ENCODE results near the gene PAPLN. TPM values are rescaled to one million over a fixed set of nuclear protein-coding genes. Genes with fewer than 3 reads are reported as not detected.

The PAPLN gene
- total RNA-seq, 1 experiment from 2014 or later = not detected

DNA sequence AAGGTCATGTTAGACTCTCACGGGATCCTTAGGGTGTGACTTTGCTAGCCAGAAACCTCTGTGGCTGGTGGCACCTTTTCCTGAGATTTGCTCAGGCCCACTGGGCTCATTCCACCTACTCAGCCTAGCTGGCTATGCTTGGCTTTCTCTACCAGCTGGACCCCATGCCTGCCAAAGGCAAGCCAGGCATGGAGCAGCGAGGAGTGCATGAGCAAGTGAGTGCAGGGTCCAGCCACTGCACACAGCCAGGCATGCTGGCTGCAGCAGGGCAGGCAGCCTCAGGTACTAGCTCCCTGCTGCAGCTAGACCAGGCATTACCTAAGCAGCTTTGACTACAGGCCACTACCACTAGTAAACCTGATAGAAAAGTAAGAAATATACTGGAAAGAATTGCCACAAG, 29.7 kb upstream of the PAPLN start:
- H2AFZ ChIP-seq = no peak overlapping the region
- TF ChIP-seq, protein P1, sequence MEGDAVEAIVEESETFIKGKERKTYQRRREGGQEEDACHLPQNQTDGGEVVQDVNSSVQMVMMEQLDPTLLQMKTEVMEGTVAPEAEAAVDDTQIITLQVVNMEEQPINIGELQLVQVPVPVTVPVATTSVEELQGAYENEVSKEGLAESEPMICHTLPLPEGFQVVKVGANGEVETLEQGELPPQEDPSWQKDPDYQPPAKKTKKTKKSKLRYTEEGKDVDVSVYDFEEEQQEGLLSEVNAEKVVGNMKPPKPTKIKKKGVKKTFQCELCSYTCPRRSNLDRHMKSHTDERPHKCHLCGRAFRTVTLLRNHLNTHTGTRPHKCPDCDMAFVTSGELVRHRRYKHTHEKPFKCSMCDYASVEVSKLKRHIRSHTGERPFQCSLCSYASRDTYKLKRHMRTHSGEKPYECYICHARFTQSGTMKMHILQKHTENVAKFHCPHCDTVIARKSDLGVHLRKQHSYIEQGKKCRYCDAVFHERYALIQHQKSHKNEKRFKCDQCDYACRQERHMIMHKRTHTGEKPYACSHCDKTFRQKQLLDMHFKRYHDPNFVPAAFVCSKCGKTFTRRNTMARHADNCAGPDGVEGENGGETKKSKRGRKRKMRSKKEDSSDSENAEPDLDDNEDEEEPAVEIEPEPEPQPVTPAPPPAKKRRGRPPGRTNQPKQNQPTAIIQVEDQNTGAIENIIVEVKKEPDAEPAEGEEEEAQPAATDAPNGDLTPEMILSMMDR (conservative IDR thresholded peaks at IDR 0.05) = no peak
- no peak for TF ChIP-seq EZH2 (IDR thresholded peaks at IDR 0.05; ENCODE audit: low read depth)
- no peaks in the 10 kb centered on the region; the same call in 1 of the 2 replicates for H3K9me3 ChIP-seq (ENCODE audit: insufficient read depth, low read depth)
- no peaks in the 10 kb centered on the region for H3K4me1 ChIP-seq (replicated peaks; ENCODE audit: insufficient read depth)
- H3K79me2 ChIP-seq (ENCODE audit: low read depth) = no peaks in the 10 kb centered on the region
- BruUV-seq (replicated peaks) = no TSS peak
- no peaks in the 10 kb centered on the region; the same call in 1 of the 2 replicates for H4K20me1 ChIP-seq (ENCODE audit: insufficient read depth)
- no peak for DNase-seq
- no peak overlapping the region for H3K27ac ChIP-seq
- 0 out of 2 replicates have a peak, but pooled peaks cover 12% of the 10 kb centered on the region for H3K36me3 ChIP-seq (ENCODE audit: low read depth)
- intact Hi-C loops (cut with micrococcal nuclease; ENCODE audit: unreplicated experiment) = no loop called here
- ChIA-PET CTCF (no interaction called here), POLR2A (ENCODE audit: unreplicated experiment) (no interaction called here)
- H3F3A ChIP-seq (ENCODE audit: insufficient read depth, low read depth) = no peaks in the 10 kb centered on the region
- no peaks in the 10 kb centered on the region for H3K9me2 ChIP-seq (ENCODE audit: insufficient read depth)
- H3K27me3 ChIP-seq (ENCODE audit: insufficient read depth, low read depth) = no peaks in the 10 kb centered on the region
- H3K4me2 ChIP-seq = no peak overlapping the region
- no peak overlapping the region for H3K4me3 ChIP-seq

DNA sequence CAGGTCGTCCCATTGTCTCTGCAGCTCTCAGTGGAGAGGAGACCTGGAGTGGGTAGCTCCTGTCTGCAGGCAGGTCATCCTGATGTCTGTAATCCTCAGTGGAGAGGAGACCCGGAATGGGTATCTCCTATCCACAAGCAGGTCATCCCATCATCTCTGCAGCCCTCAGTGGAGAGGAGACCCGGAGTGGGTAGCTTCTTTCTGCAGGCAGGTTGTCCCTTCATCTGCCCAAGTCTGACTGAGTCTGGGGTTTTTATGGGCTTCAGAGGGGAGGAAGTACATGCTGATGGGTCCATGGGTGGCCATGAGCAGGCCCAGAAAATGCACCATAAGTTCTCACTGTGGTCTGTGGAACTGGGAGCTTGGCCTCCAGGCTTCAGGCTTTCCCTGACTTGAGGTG, 28.9 kb upstream of the PAPLN start:
- no peaks in the 10 kb centered on the region for H3F3A ChIP-seq (ENCODE audit: insufficient read depth, low read depth)
- H3K27ac ChIP-seq = no peak overlapping the region
- no peak overlapping the region for H3K4me3 ChIP-seq
- H3K79me2 ChIP-seq (ENCODE audit: low read depth) = no peaks in the 10 kb centered on the region
- no peaks in the 10 kb centered on the region for H3K27me3 ChIP-seq (ENCODE audit: insufficient read depth, low read depth)
- H3K9me3 ChIP-seq (ENCODE audit: insufficient read depth, low read depth) = no peaks in the 10 kb centered on the region; the same call in 1 of the 2 replicates
- 0 out of 2 replicates have a peak, but pooled peaks cover 15% of the 10 kb centered on the region for H3K36me3 ChIP-seq (ENCODE audit: low read depth)
- no TSS peak for BruUV-seq (replicated peaks)
- H2AFZ ChIP-seq = no peak overlapping the region
- H3K4me2 ChIP-seq = no peak overlapping the region
- intact Hi-C loops (cut with micrococcal nuclease; ENCODE audit: unreplicated experiment) = no loop called here
- H4K20me1 ChIP-seq (ENCODE audit: insufficient read depth) = no peaks in the 10 kb centered on the region; the same call in 1 of the 2 replicates
- ChIA-PET POLR2A (ENCODE audit: unreplicated experiment) (no interaction called here), CTCF (no interaction called here)
- no peaks in the 10 kb centered on the region for H3K9me2 ChIP-seq (ENCODE audit: insufficient read depth)
- no peak for DNase-seq
- TF ChIP-seq EZH2 (IDR thresholded peaks at IDR 0.05; ENCODE audit: low read depth) = no peak
- TF ChIP-seq, protein P1 (conservative IDR thresholded peaks at IDR 0.05) = no peak
- no peaks in the 10 kb centered on the region for H3K4me1 ChIP-seq (replicated peaks; ENCODE audit: insufficient read depth)

DNA sequence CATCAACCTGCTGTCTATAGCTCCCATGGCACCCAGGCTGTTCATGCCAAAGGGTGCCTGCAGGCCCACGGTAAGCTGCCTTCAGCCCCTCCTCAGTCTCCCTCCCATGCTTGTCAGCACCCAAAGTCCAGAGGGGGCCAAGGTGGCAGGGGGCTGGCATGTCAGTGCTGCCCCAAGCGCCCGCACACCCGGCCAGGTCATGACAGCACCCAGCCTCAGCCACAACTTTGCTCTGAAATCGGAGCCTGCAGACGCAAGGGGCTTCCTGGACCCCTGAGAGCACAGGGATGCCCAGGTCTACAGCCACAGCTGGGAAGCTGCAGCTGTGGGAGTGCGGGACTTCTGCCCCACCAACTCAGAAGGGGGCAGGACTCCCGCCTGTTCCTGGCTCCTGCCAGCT, 28.5 kb upstream of the PAPLN start:
- Histone ChIP-seq H3K4me2 (no peak overlapping the region), H3K79me2 (ENCODE audit: low read depth) (no peaks in the 10 kb centered on the region), H3F3A (ENCODE audit: insufficient read depth, low read depth) (no peaks in the 10 kb centered on the region), H2AFZ (no peak overlapping the region), H3K27me3 (ENCODE audit: insufficient read depth, low read depth) (no peaks in the 10 kb centered on the region), H3K9me3 (ENCODE audit: insufficient read depth, low read depth) (no peaks in the 10 kb centered on the region; the same call in 1 of the 2 replicates), H3K4me3 (no peak overlapping the region), H3K9me2 (ENCODE audit: insufficient read depth) (no peaks in the 10 kb centered on the region), H3K36me3 (ENCODE audit: low read depth) (0 out of 2 replicates have a peak, but pooled peaks cover 15% of the 10 kb centered on the region), H4K20me1 (ENCODE audit: insufficient read depth) (no peaks in the 10 kb centered on the region; the same call in 1 of the 2 replicates), H3K4me1 (replicated peaks; ENCODE audit: insufficient read depth) (no peaks in the 10 kb centered on the region), H3K27ac (no peak overlapping the region)
- CTCF ChIA-PET = no interaction called here
- POLR2A ChIA-PET (ENCODE audit: unreplicated experiment) = interaction anchor here (0.6 kb wide), 1 partner anchor 56 kb away, joined by 3 read pairs; no protein-coding TSS in a partner anchor
- TF ChIP-seq, protein P1 (conservative IDR thresholded peaks at IDR 0.05) = no peak
- no peak for TF ChIP-seq EZH2 (IDR thresholded peaks at IDR 0.05; ENCODE audit: low read depth)
- DNase-seq = no peak
- no TSS peak for BruUV-seq (replicated peaks)
- intact Hi-C loops (cut with micrococcal nuclease; ENCODE audit: unreplicated experiment) = no loop called here

Measured in PC-9 (cell line).